Natural killer cell (primary cell): ENCODE results near the gene BCAP31. TPM values are rescaled to one million over a fixed set of nuclear protein-coding genes. Genes with fewer than 3 reads are reported as not detected.

Experiments
- ATAC-seq, 3 donors: fragments of 150-1000 bp in 2 of 3; fragments of 200-7000 bp in 1 of 3; cut with Tn5 transposase; 1 replicate in 1 of 3; 2 replicates in 2 of 3; pipeline ENCODE4 v1.10.0; 2021; ENCODE audit warnings: mild to moderate bottlenecking in 2 of 3, moderate library complexity in 2 of 3
- DNase-seq, 2 donors: peaks; one replicate each; pipeline versions ENCODE4 v3.0.0 to v3.0.0-alpha.2; 2013 to 2021; ENCODE audit warnings: mixed read lengths in 1 of 2
- H3K27ac ChIP-seq: one replicate; pipeline ENCODE4 v1.5.1; 2013; ENCODE audit warnings: mild to moderate bottlenecking, low read length
- H3K27me3 ChIP-seq: one replicate; pipeline ENCODE4 v1.6.1; 2013; ENCODE audit warnings: low read length; ENCODE audit not compliant: control insufficient read depth, insufficient read depth
- H3K36me3 ChIP-seq: one replicate; pipeline ENCODE4 v1.6.1; 2013; ENCODE audit warnings: low read length; ENCODE audit not compliant: control insufficient read depth, insufficient read depth
- H3K4me1 ChIP-seq: one replicate; pipeline ENCODE4 v1.6.1; 2013; ENCODE audit warnings: low read length; ENCODE audit not compliant: control insufficient read depth, insufficient read depth
- H3K4me3 ChIP-seq: one replicate; pipeline ENCODE4 v1.5.1; 2013; ENCODE audit warnings: low read length
- H3K9me3 ChIP-seq: one replicate; pipeline ENCODE4 v1.6.1; 2013; ENCODE audit warnings: low read length; ENCODE audit not compliant: control insufficient read depth, insufficient read depth
- H3K27ac Mint-ChIP-seq, 2 donors: one replicate each; pipeline ENCODE4 v1.8.0; 2022; ENCODE audit warnings: mild to moderate bottlenecking in 2 of 2, mixed read lengths in 2 of 2, moderate library complexity in 1 of 2
- H3K27me3 Mint-ChIP-seq, 2 donors: one replicate each; pipeline ENCODE4 v1.8.0; 2022; ENCODE audit warnings: low read depth in 2 of 2, mixed read lengths in 2 of 2
- H3K36me3 Mint-ChIP-seq: one replicate; pipeline ENCODE4 v1.8.0; 2022; ENCODE audit warnings: mixed read lengths
- H3K4me1 Mint-ChIP-seq, 2 donors: one replicate each; pipeline ENCODE4 v1.8.0; 2022; ENCODE audit warnings: mixed read lengths in 2 of 2
- H3K4me3 Mint-ChIP-seq: one replicate; pipeline ENCODE4 v1.8.0; 2022; ENCODE audit warnings: mild to moderate bottlenecking, moderate library complexity, mixed read lengths
- H3K9me3 Mint-ChIP-seq, 2 donors: one replicate each; pipeline ENCODE4 v1.8.0; 2022; ENCODE audit warnings: mixed read lengths in 2 of 2
- CTCF ChIP-seq: fragments of 200-600 bp; IDR thresholded peaks from one replicate; pipeline ENCODE4 v1.8.0; 2022; ENCODE audit warnings: antibody characterized with exemption
- WGBS: methylation state at CpG from one replicate; pipeline ENCODE4 v1.1.7; 2013; ENCODE audit warnings: missing lambda C conversion rate; ENCODE audit not compliant: insufficient coverage; 5-methylcytosine and 5-hydroxymethylcytosine counted together
- intact Hi-C: fragments of 100-400 bp; cut with micrococcal nuclease; formaldehyde crosslinking; loops from one replicate; pipeline ENCODE4 v1.14.2; 2022
- total RNA-seq, 4 donors: library from RNA; stranded (reverse); fragments of 120-200 nt in 1 of 4; gene quantifications; one replicate each; pipeline versions ENCODE4 v1.2.3 to v1.2.4, GENCODE V29; 2013 to 2022

Gene BCAP31
- total RNA-seq, 3 donors from 2014 or later (not counting 1 experiment from before 2014, with no cell fraction given) = 109 to 131 (median 119) TPM

GRCh38 chrX:153669174-153669890, 54.9 kb downstream of the BCAP31 start:
- H3K4me3 Mint-ChIP-seq = no peak overlapping the region
- intact Hi-C loops = loop anchor here (2.0 to 5.0 kb wide), 4 partner anchors 115 to 727 kb away; no protein-coding TSS in a partner anchor
- H3K9me3 ChIP-seq = no peaks in the 10 kb centered on the region

GRCh38 chrX:153668423-153669173, 55.6 kb downstream of the BCAP31 start:
- H3K27me3 Mint-ChIP-seq = peaks cover 11 to 18% of the 10 kb centered on the region in 2 donors
- H3K4me1 Mint-ChIP-seq = peaks cover 7 to 13% of the 10 kb centered on the region in 2 donors
- H3K36me3 Mint-ChIP-seq = no peaks in the 10 kb centered on the region
- intact Hi-C loops = loop anchor here (2.0 to 5.0 kb wide), 4 partner anchors 114 to 726 kb away; no protein-coding TSS in a partner anchor
- ATAC-seq = no peak
- no peak overlapping the region for H3K4me3 Mint-ChIP-seq
- Histone ChIP-seq H3K36me3 (no peaks in the 10 kb centered on the region), H3K9me3 (no peaks in the 10 kb centered on the region), H3K27me3 (no peaks in the 10 kb centered on the region), H3K27ac (no peak overlapping the region), H3K4me1 (peaks cover 7% of the 10 kb centered on the region), H3K4me3 (no peak overlapping the region)
- TF ChIP-seq CTCF = no peak
- DNase-seq = no peak
- 82% methylated on average over 6 of the region's 11 CpGs for WGBS
- no peaks in the 10 kb centered on the region for H3K9me3 Mint-ChIP-seq
- no peak overlapping the region for H3K27ac Mint-ChIP-seq

More at GRCh38 chrX:153669174-153669890, 54.9 kb downstream of the BCAP31 start:
- Histone ChIP-seq H3K4me3 (no peak overlapping the region), H3K27ac (no peak overlapping the region), H3K27me3 (peaks cover 4% of the 10 kb centered on the region), H3K4me1 (peaks cover 7% of the 10 kb centered on the region), H3K36me3 (no peaks in the 10 kb centered on the region)
- Mint-ChIP-seq H3K27ac (no peak overlapping the region), H3K27me3 (peaks cover 16 to 22% of the 10 kb centered on the region in 2 donors), H3K36me3 (no peaks in the 10 kb centered on the region), H3K9me3 (no peaks in the 10 kb centered on the region), H3K4me1 (peaks cover 11 to 13% of the 10 kb centered on the region in 2 donors)
- DNase-seq (peak; percentile 38 to 70), ATAC-seq (peak in 1 of 3 donors; percentile 53)
- WGBS = 62% methylated on average over 10 of the region's 17 CpGs
- TF ChIP-seq CTCF = peak; percentile 67

GRCh38 chrX:153667956-153668396, 56.2 kb downstream of the BCAP31 start:
- Histone ChIP-seq H3K4me1 (peaks cover 7% of the 10 kb centered on the region), H3K27ac (no peak overlapping the region), H3K36me3 (no peaks in the 10 kb centered on the region), H3K4me3 (no peak overlapping the region), H3K27me3 (no peaks in the 10 kb centered on the region), H3K9me3 (no peaks in the 10 kb centered on the region)
- H3K27me3 Mint-ChIP-seq = peaks cover 11 to 15% of the 10 kb centered on the region in 2 donors
- WGBS = 23% methylated on average over 14 of the region's 14 CpGs
- peak overlapping the region in 1 of 2 donors; percentile 29 for H3K27ac Mint-ChIP-seq
- peaks cover 7 to 12% of the 10 kb centered on the region in 2 donors for H3K4me1 Mint-ChIP-seq
- H3K9me3 Mint-ChIP-seq = no peaks in the 10 kb centered on the region
- H3K36me3 Mint-ChIP-seq = no peaks in the 10 kb centered on the region
- ATAC-seq (peak; percentile 81 to 96 (median 86)), DNase-seq (peak; percentile 65 to 84)
- intact Hi-C loops = loop anchor here (2.0 to 5.0 kb wide), 4 partner anchors 113 to 726 kb away; no protein-coding TSS in a partner anchor
- peak overlapping the region; percentile 49 for H3K4me3 Mint-ChIP-seq
- peak; percentile 50 for TF ChIP-seq CTCF
